ENCODE results near the gene GARNL3. TPM values are rescaled to one million over a fixed set of nuclear protein-coding genes. Genes with fewer than 3 reads are reported as not detected.

GARNL3 gene
- total RNA-seq, 1 experiment from 2014 or later, result 11.8 TPM

DNA sequence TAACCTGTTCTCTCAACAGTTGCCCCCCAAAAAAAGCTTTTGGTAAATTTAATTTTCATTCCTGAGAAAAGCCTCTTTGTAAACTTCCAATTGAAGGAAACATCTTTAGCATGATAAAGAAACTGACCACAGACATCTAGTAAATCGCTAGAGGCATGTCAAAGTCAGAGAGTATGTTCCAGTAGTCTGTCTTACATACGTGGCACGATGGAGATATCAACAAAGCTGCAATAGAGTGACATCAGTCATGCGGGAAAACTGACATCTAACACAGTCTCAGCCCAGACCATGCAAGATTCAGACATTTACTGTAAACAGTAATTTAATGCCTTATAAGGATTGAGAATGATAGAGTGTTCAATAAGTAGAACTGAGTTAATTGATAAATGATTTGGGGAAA lies 45.1 kb downstream of the GARNL3 start:
- Histone ChIP-seq H3K4me3 (ENCODE audit: low read depth, low read length) (no peak overlapping the region), H3K4me1 (peaks cover 22% of the 10 kb centered on the region), H3K36me3 (ENCODE audit: control insufficient read depth, insufficient read depth, low read length) (no peaks in the 10 kb centered on the region; the same call in 1 of the 2 replicates), H3K9me3 (no peaks in the 10 kb centered on the region), H3K27me3 (replicated peaks; ENCODE audit: control insufficient read depth, insufficient read depth, low read length) (no peaks in the 10 kb centered on the region)
- CTCF ChIA-PET, result interaction anchor here (1.8 kb wide), 1 partner anchor 10 kb away, joined by 5 read pairs; no protein-coding TSS in a partner anchor
- no peaks in the 10 kb centered on the region for H3K36me3 Mint-ChIP-seq (ENCODE audit: insufficient read depth, unreplicated experiment)
- H3K27ac Mint-ChIP-seq (ENCODE audit: unreplicated experiment), result peak overlapping the region; percentile 54
- no peak overlapping the region for H3K4me3 Mint-ChIP-seq (ENCODE audit: unreplicated experiment)
- no peaks in the 10 kb centered on the region for H3K9me3 Mint-ChIP-seq (ENCODE audit: unreplicated experiment)
- H3K27me3 Mint-ChIP-seq (ENCODE audit: insufficient read depth, unreplicated experiment), result no peaks in the 10 kb centered on the region
- intact Hi-C loops (cut with micrococcal nuclease; ENCODE audit: unreplicated experiment), result loop anchor here (5.0 kb wide), 1 partner anchor 88 kb away; the partner anchor contains the start of gene SLC2A8
- no TSS peak for BruUV-seq (replicated peaks)
- TF ChIP-seq, protein P1, sequence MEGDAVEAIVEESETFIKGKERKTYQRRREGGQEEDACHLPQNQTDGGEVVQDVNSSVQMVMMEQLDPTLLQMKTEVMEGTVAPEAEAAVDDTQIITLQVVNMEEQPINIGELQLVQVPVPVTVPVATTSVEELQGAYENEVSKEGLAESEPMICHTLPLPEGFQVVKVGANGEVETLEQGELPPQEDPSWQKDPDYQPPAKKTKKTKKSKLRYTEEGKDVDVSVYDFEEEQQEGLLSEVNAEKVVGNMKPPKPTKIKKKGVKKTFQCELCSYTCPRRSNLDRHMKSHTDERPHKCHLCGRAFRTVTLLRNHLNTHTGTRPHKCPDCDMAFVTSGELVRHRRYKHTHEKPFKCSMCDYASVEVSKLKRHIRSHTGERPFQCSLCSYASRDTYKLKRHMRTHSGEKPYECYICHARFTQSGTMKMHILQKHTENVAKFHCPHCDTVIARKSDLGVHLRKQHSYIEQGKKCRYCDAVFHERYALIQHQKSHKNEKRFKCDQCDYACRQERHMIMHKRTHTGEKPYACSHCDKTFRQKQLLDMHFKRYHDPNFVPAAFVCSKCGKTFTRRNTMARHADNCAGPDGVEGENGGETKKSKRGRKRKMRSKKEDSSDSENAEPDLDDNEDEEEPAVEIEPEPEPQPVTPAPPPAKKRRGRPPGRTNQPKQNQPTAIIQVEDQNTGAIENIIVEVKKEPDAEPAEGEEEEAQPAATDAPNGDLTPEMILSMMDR (IDR thresholded peaks at IDR 0.05; ENCODE audit: insufficient read depth in 1 of 2, low read depth in 1 of 2, low read length in 1 of 2, severe bottlenecking in 1 of 2, unreplicated experiment in 1 of 2), result no peak
- POLR2A ChIA-PET, result interaction anchor here (0.5 to 1.5 kb wide), 2 partner anchors 50 to 87 kb away, joined by 3 to 25 read pairs; partner anchors contain the start of gene SLC2A8
- H3K4me1 Mint-ChIP-seq (ENCODE audit: low read depth, unreplicated experiment), result peaks cover 21% of the 10 kb centered on the region
- DNase-seq, result no peak

- Histone ChIP-seq H3K9me3 (no peaks in the 10 kb centered on the region), H3K4me1 (peaks cover 22% of the 10 kb centered on the region), H3K36me3 (ENCODE audit: control insufficient read depth, insufficient read depth, low read length) (no peaks in the 10 kb centered on the region; the same call in 1 of the 2 replicates), H3K4me3 (ENCODE audit: low read depth, low read length) (no peak overlapping the region), H3K27me3 (replicated peaks; ENCODE audit: control insufficient read depth, insufficient read depth, low read length) (no peaks in the 10 kb centered on the region)
- H3K4me1 Mint-ChIP-seq (ENCODE audit: low read depth, unreplicated experiment), result peaks cover 21% of the 10 kb centered on the region
- H3K27ac Mint-ChIP-seq (ENCODE audit: unreplicated experiment), result no peak overlapping the region
- no TSS peak for BruUV-seq (replicated peaks)
- H3K36me3 Mint-ChIP-seq (ENCODE audit: insufficient read depth, unreplicated experiment), result no peaks in the 10 kb centered on the region
- DNase-seq, result peak in 1 of 2 experiments; percentile 11
- TF ChIP-seq, protein P1 (IDR thresholded peaks at IDR 0.05; ENCODE audit: insufficient read depth in 1 of 2, low read depth in 1 of 2, low read length in 1 of 2, severe bottlenecking in 1 of 2, unreplicated experiment in 1 of 2), result peak in 1 of 2 experiments; percentile 30
- no peaks in the 10 kb centered on the region for H3K27me3 Mint-ChIP-seq (ENCODE audit: insufficient read depth, unreplicated experiment)
- CTCF ChIA-PET, result no interaction called here
- no peaks in the 10 kb centered on the region for H3K9me3 Mint-ChIP-seq (ENCODE audit: unreplicated experiment)
- H3K4me3 Mint-ChIP-seq (ENCODE audit: unreplicated experiment), result no peak overlapping the region
- intact Hi-C loops (cut with micrococcal nuclease; ENCODE audit: unreplicated experiment), result no loop called here
- POLR2A ChIA-PET, result no interaction called here
These were observed 46.7 kb downstream of the GARNL3 start for GRCh38 chr9:127311239-127311741.

DNA sequence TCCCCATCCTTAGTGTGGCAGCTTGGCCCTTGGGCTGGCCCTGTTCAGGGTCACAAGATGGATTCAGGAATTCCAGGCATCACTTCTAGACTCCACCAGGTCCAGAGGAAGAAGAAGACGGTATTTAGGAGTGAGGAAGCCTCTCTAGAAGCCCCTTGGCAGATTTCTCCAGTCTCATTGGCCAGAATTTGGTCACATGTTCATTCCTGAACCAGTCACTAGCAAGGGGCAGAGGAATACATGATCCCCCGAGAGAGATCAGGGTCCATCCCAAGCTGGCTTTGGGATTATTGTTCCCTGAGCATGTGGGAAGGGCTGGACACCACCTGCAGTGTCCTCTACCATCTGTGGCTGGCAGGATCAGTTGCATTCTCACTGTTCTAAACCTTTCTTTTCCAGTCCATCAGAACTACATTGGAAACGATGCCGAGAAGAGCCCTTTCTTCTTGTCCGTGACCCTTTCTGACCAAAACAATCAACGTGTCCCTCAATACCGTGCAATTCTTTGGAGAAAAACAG lies 48.5 kb downstream of the GARNL3 start:
- no peak for DNase-seq
- H3K9me3 Mint-ChIP-seq (ENCODE audit: unreplicated experiment), result no peaks in the 10 kb centered on the region
- Histone ChIP-seq H3K9me3 (no peaks in the 10 kb centered on the region), H3K27me3 (replicated peaks; ENCODE audit: control insufficient read depth, insufficient read depth, low read length) (no peaks in the 10 kb centered on the region), H3K4me1 (peaks cover 17% of the 10 kb centered on the region), H3K36me3 (ENCODE audit: control insufficient read depth, insufficient read depth, low read length) (no peaks in the 10 kb centered on the region; the same call in 1 of the 2 replicates), H3K4me3 (ENCODE audit: low read depth, low read length) (no peak overlapping the region)
- no TSS peak for BruUV-seq (replicated peaks)
- ChIA-PET CTCF (no interaction called here), POLR2A (no interaction called here)
- intact Hi-C loops (cut with micrococcal nuclease; ENCODE audit: unreplicated experiment), result no loop called here
- H3K4me1 Mint-ChIP-seq (ENCODE audit: low read depth, unreplicated experiment), result peaks cover 18% of the 10 kb centered on the region
- no peaks in the 10 kb centered on the region for H3K27me3 Mint-ChIP-seq (ENCODE audit: insufficient read depth, unreplicated experiment)
- H3K4me3 Mint-ChIP-seq (ENCODE audit: unreplicated experiment), result no peak overlapping the region
- TF ChIP-seq, protein P1 (IDR thresholded peaks at IDR 0.05; ENCODE audit: insufficient read depth in 1 of 2, low read depth in 1 of 2, low read length in 1 of 2, severe bottlenecking in 1 of 2, unreplicated experiment in 1 of 2), result no peak
- H3K27ac Mint-ChIP-seq (ENCODE audit: unreplicated experiment), result no peak overlapping the region
- H3K36me3 Mint-ChIP-seq (ENCODE audit: insufficient read depth, unreplicated experiment), result no peaks in the 10 kb centered on the region
